Fibroblast of the aortic adventitia (primary cell): Measurements from ENCODE around the gene GNA14. TPM values are rescaled to one million over a fixed set of nuclear protein-coding genes. Genes with fewer than 3 reads are reported as not detected.
"Not testable (repeated sequence)": the region's sequence is repeated elsewhere in the genome, so short reads cannot be mapped to it uniquely, and the experiment has no call there.

Source experiments
- DNase-seq: peaks from one replicate; pipeline ENCODE4 v3.0.0-alpha.2; 2010; ENCODE audit warnings: low read depth
- H3K4me3 ChIP-seq: 2 replicates; pipeline ENCODE4 v1.5.1; 2011; ENCODE audit warnings: low read depth, mild to moderate bottlenecking, control low read depth, low read length, moderate library complexity
- CTCF ChIP-seq: IDR thresholded peaks from 2 replicates; pipeline ENCODE4 v1.5.1; 2011; ENCODE audit warnings: mild to moderate bottlenecking, low read length, control low read depth, inconsistent platforms; ENCODE audit not compliant: insufficient read depth
- total RNA-seq: library from RNA; depleted of rRNA; stranded (reverse); fragments of >200 nt; gene quantifications from 2 replicates; pipeline ENCODE4 v1.2.3, GENCODE V29; 2012; ENCODE audit warnings: low replicate concordance

Gene GNA14
- total RNA-seq, 1 donor: 1.5 TPM

GRCh38 chr9:77640741-77641580, 7.2 kb downstream of the GNA14 start:
- no peak for TF ChIP-seq CTCF

GRCh38 chr9:77632652-77633051, 15.5 kb downstream of the GNA14 start:
- no peak for TF ChIP-seq CTCF
- no peak for DNase-seq

More at GRCh38 chr9:77640741-77641580, 7.2 kb downstream of the GNA14 start:
- no peak for DNase-seq
- no peak overlapping the region for H3K4me3 ChIP-seq

DNA sequence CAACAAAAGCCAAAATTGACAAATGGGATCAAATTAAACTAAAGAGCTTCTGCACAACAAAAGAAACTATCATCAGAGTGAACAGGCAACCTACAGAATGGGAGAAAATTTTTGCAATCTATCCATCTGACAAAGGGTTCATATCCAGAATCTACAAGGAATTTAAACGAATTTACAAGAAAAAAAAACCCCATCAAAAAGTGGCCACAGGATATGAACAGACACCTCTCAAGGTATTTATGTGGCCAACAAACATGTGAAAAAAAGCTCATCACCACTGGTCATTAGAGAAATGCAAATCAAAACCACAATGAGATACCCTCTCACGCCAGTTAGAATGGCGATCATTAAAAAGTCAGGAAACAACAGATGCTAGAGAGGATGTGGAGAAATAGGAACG, 19.3 kb downstream of the GNA14 start:
- not testable (repeated sequence) for H3K4me3 ChIP-seq, DNase-seq

More at GRCh38 chr9:77632652-77633051, 15.5 kb downstream of the GNA14 start:
- no peak overlapping the region for H3K4me3 ChIP-seq

GRCh38 chr9:77616191-77616590, 31.9 kb downstream of the GNA14 start:
- no peak for TF ChIP-seq CTCF
- DNase-seq: no peak
- no peak overlapping the region for H3K4me3 ChIP-seq

DNA sequence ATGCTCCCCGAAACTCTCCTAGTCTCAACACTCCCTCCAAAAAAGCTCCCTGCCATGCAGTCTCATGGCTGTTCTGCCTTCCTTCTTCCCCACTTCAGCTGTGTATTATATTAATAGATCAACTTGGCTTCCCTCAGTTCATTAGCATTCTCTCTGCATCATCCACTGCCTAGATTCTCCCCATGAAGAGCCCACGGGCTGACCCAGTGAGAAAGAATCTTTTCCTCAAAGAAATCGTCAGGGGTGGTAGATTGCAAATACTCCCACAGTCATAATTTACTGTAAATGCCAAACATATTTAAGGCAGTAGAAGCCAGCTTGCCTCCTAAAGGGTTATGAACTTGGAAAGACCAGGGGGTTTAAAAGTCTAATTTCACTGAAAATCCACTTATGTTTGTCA, 33.5 kb downstream of the GNA14 start:
- TF ChIP-seq CTCF: no peak
- DNase-seq: no peak
- no peak overlapping the region for H3K4me3 ChIP-seq

DNA sequence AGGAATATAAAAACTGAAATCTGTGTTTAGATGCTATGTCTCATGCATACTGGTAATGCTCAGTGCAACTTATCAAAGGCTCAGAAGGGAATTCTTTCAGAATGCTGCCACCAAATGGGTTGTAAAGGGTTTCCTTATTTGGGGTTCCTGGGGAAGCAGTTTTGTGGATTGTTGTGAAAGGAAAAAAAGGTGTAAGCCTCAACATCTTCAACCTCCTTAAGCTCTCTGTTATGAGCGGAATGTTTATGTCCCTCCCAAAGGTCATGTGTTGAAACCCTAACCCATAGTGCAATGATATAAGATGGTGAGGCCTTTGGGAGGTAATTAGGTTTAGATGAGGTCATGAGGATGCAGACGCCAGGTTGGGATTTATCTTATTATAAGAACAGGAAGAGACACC, 41.6 kb downstream of the GNA14 start:
- H3K4me3 ChIP-seq: no peak overlapping the region
- no peak for TF ChIP-seq CTCF
- DNase-seq: no peak

DNA sequence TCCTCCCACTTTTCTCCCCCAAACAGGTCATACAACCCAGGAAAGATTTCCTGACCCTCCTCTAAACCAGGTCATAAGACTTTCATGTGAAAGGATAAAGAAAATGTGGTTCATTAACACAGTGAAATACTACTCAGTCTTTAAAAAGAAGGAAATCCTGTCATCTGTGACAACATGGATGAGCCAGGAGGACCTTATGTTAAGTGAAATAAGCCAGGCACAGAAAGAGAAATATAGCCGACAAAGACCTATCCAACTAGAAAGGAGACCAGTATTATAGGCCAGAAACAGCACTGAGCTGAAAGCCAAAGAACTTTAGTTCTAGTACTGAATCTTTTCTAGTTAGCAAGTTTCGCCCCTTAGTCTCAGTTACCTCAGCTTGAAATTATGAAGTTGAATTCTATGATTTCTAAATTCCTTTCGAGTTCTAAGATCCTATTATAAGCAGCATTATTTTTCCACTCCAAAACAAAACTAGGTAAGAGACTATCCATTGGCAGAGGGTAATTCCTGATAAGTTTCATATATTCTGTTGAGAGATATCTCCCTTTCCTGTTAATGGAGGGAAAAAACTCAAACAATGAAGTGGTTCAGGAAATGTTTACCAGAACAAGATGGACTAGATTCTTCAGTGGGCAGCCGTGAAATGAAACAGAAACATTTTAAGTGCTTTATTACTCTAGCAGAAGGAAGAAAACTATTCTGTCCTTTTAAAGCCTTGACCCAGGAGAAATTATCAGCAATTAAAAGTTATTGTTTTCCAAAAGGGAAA, 42.5 kb downstream of the GNA14 start:
- TF ChIP-seq CTCF: no peak
- no peak overlapping the region for H3K4me3 ChIP-seq
- DNase-seq: no peak
